Measurements from ENCODE around the gene HOXA7. TPM values are rescaled to one million over a fixed set of nuclear protein-coding genes. Genes with fewer than 3 reads are reported as not detected.

HOXA7 gene
- polyA plus RNA-seq, 1 experiment, result 4.4 TPM

- peaks cover 1% of the 10 kb centered on the region; the same call in 1 of the 2 replicates for H3K36me3 ChIP-seq (ENCODE audit: control insufficient read depth, insufficient read depth, low read length)
- no peak for DNase-seq (ENCODE audit: low read depth)
- CTCF ChIA-PET, result interaction anchor here (0.5 to 5.9 kb wide), 10 partner anchors 11 to 1279 kb away, joined by 3 to 59 read pairs (median 4); partner anchors contain the start of gene HOXA7
- POLR2A ChIA-PET, result no interaction called here
- H3K4me3 ChIP-seq (ENCODE audit: low read depth, low read length), result no peak overlapping the region
- TF ChIP-seq CTCF (IDR thresholded peaks at IDR 0.05; ENCODE audit: insufficient read depth, low read depth, low read length), result no peak
- H3K27me3 ChIP-seq (ENCODE audit: control insufficient read depth, insufficient read depth, low read length), result no peaks in the 10 kb centered on the region
Measured at GRCh38 chr7:27145165-27145913, 11.1 kb downstream of the HOXA7 start.

GRCh38 chr7:27144781-27145164, 11.7 kb downstream of the HOXA7 start:
- TF ChIP-seq CTCF (IDR thresholded peaks at IDR 0.05; ENCODE audit: insufficient read depth, low read depth, low read length), result no peak
- H3K27me3 ChIP-seq (ENCODE audit: control insufficient read depth, insufficient read depth, low read length), result no peaks in the 10 kb centered on the region
- CTCF ChIA-PET, result interaction anchor here (0.9 to 5.9 kb wide), 18 partner anchors 11 to 469 kb away, joined by 3 to 59 read pairs (median 4); partner anchors contain the start of genes HOXA4 and HOXA7
- DNase-seq (ENCODE audit: low read depth), result no peak
- peaks cover 1% of the 10 kb centered on the region; the same call in 1 of the 2 replicates for H3K36me3 ChIP-seq (ENCODE audit: control insufficient read depth, insufficient read depth, low read length)
- H3K4me3 ChIP-seq (ENCODE audit: low read depth, low read length), result no peak overlapping the region
- POLR2A ChIA-PET, result no interaction called here

- no peak for DNase-seq (ENCODE audit: low read depth)
- TF ChIP-seq CTCF (IDR thresholded peaks at IDR 0.05; ENCODE audit: insufficient read depth, low read depth, low read length), result peak; percentile 71; the same call in 1 of the 2 replicates
- ChIA-PET POLR2A (no interaction called here), CTCF (interaction anchor here (0.5 to 5.9 kb wide), 37 partner anchors 8 to 1248 kb away, joined by 3 to 59 read pairs (median 4); partner anchors contain the start of genes HOXA3, HOXA4 and HOXA7)
- Histone ChIP-seq H3K27me3 (ENCODE audit: control insufficient read depth, insufficient read depth, low read length) (no peaks in the 10 kb centered on the region), H3K36me3 (ENCODE audit: control insufficient read depth, insufficient read depth, low read length) (peaks cover 1% of the 10 kb centered on the region; the same call in 1 of the 2 replicates), H3K4me3 (ENCODE audit: low read depth, low read length) (no peak overlapping the region)
Measured at GRCh38 chr7:27143950-27144780, 12.3 kb downstream of the HOXA7 start.

GRCh38 chr7:27143023-27143949, 13.2 kb downstream of the HOXA7 start, which contains the start of gene HOXA5:
TSS of gene HOXA5 (minus strand) at chr7:27143681. CDS start at chr7:27143607, 74 bp downstream.
- peak within 1 kb of the TSS; percentile 50 for H3K4me3 ChIP-seq (ENCODE audit: low read depth, low read length)
- CTCF ChIA-PET, result interaction anchor here (0.6 to 5.9 kb wide), 35 partner anchors 9 to 1247 kb away, joined by 3 to 59 read pairs (median 4); partner anchors contain the start of genes HOXA3, HOXA4 and HOXA7
- POLR2A ChIA-PET, result interaction anchor here (0.6 kb wide), 2 partner anchors 13 to 432 kb away, joined by 3 to 4 read pairs; partner anchors contain the start of gene HOXA7
- no peak for DNase-seq (ENCODE audit: low read depth)
- H3K36me3 ChIP-seq (ENCODE audit: control insufficient read depth, insufficient read depth, low read length), result peaks cover 1% of the 10 kb centered on the region; the same call in 1 of the 2 replicates
- no peak; the same call in 1 of the 2 replicates for TF ChIP-seq CTCF (IDR thresholded peaks at IDR 0.05; ENCODE audit: insufficient read depth, low read depth, low read length)
- H3K27me3 ChIP-seq (ENCODE audit: control insufficient read depth, insufficient read depth, low read length), result no peaks in the 10 kb centered on the region
